ENCODE results near the gene TMEM205.

The TMEM205 gene

GRCh38 chr19:11295665-11296245 is 50.3 kb downstream of the TMEM205 start, which contains the start of gene TSPAN16:
TSS of gene TSPAN16 (plus strand) at chr19:11296160. CDS start at chr19:11296298, 138 bp downstream.
- DNase-seq = no peak

DNA sequence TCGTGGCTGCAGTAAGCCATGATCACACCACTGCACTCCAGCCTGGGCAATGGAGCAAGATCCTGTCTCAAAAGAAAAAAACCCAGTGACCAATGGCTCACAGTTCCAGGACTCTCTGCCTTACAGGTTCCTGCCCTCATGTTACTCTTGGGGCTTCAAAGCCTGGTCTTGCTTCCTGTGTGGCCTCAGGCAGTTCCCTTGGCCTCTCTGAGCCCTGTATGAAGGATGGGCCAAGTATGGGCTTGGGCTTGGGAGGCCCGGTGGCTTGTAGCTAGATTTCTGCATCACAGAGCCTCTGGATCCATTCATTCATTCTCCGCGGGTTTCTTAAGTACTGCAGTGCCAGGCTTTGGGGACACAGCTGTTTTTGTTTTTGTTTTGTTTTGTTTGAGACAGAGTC is 50.9 kb downstream of the TMEM205 start:
- no peak for DNase-seq

DNA sequence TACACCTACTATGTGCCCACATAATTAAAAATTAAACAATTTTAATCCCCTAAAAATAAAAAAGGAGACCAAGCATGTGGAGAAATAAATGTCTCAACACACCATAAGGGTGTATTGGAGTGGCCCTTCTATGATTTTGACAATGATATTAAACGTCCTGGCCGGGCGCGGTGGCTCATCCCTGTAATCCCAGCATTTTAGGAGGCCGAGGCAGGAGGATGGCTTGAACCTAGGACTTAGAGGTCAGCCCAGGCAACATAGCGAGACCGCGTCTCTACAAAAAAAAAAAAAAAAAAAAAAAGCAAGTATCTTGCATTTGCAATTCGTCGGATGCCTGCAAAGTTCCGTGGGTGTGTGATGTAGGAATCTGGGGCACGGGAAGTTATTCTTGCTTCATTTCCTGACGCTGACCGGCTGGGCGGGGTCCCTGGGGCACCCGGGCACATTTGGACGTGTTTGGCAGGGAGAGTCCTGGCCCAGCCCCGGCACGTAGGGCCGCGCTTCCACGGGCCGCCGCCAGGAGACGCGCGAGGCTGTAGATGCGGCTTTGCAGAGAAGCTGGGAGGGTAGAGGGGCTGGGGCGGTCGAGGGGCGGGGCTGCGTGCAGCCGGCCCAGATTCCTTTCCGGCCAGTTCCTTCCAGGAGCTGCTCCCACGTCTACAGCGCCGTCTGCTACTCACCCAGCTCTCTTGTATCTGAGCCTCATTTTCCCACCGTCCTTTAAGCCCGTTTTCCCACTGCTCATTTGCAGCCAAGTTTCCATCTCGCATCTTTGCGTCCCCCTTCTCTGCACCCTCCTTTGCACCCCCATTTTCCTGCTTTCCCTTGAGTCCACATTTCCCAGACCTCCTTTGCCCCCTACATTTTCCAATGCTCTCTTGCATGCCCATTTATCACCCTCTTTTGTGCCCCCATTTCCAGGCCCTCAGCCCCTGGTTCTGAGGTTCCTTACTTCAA is 52.4 kb downstream of the TMEM205 start:
- DNase-seq = peak; percentile 98
